GM19035 (cell line): ENCODE results near the gene CD44.
A peak's percentile ranks its signal among the peaks of the same experiment; 100 is the strongest.

Experiments used
- ATAC-seq: cut with Tn5 transposase; IDR thresholded peaks from one replicate; pipeline ENCODE4 v1.9.1; 2021; ENCODE audit not compliant: unreplicated experiment

Gene CD44

DNA sequence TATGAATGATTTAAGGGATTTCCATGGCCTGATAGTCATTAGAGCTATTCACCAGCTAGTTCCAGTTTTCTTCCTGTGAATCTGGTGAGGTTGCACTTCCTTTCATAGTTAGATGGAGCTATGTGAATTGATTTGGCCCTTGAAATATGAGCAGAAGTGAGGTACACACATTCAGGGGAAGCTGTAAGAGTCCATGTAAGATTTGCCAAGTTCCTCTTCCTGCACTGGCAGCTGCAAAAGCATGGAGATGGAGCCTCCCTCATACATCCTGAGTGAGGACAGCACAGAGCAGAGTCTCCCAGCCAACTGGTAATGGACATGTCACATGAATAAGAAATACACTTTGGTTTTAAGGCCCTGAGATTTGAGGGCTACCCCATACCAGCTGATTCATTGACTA is 111.7 kb downstream of the CD44 start:
- no peak for ATAC-seq

DNA sequence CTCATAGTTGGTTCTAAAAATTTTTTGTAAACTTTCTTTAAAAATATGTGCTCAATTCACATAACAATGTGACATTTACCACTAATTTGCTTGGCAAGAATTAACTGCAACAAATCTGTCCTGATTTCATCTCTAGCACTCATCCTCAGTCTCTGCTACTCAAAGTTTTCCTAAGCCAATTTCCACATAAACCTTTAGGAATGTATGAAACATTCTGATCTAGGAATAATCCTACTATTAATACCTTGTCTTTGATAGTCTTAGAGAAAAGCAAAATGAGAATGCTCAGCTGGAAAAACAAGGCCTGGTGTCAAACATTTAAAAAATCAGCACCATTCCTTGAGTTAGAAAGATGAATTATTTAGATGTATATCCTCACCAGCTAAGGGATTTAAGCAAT is 114.3 kb downstream of the CD44 start:
- ATAC-seq = no peak

DNA sequence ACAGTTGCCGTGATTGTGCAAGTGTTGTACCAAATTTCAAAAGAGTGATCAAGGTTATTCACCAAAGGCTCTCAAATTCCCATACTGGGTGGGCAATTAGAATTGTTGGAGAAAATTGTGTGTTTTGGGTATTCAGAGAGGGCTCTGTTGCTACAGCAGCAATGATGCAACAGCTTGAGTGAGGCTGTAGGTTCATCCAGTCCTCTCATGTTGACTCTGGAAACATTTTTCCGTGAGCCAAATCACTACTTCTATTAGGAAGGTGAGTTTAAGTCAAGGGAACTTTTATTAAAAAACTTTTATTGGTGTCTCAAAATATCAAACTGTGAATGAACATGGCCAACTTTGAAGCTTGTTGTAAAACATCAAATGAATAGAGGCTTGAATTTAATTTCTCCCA is 116.5 kb downstream of the CD44 start:
- ATAC-seq = no peak

DNA sequence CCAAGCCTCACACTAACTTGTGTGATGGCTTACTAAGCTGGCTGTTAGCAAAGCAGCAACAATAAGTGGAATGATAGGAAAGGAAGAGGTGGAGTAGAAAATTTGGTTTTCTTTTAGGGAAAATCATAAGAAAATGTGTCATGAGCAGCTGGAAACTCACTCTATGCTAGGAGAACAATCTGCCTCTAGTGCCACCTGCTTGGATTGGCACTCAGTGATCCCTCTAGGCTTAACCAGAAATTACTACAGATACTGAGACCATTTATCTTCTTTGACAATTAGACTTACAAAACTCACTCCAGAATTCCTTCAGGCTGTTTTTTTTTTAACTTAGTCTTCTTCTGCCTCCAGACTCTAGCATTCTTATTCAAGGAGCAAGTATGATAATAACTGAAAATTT is 117.3 kb downstream of the CD44 start:
- no peak for ATAC-seq

DNA sequence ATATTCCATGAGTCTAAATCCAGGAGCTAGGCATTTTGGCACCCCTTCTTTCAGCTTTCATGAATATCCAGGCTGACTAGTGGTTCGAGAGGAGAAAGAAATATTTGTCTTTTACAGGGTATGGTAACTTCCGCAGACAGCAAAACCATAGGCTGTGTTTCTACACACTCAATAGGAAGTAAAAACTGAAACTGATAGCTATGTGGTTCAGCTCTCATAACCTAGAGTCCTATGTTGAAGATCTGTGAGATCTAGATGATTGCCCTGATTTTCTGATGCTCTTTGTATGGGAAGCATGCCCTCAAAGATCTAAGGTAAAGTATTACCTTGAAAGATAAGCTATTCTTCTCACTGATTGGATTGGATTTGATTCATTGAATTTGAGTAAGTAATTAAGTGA is 118.3 kb downstream of the CD44 start:
- peak; percentile 99 for ATAC-seq

DNA sequence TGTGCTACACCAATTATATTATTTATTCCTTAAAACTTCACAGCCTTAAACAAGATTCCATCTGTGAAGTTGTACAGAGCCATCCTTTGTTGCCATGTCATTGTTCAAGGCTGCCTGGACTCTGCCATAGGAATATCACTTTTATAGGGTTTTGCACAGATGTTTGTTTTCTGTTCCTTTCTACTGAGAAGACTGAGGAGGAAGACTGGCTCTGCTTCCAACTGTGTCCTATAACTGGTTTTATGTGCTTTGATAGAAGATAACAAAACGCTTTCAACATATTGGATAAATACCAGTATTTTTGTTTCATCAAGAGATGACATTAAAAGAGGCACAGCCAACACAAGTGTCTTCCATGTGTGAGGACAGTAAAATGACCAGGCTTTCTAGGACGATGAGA is 120.6 kb downstream of the CD44 start:
- no peak for ATAC-seq

DNA sequence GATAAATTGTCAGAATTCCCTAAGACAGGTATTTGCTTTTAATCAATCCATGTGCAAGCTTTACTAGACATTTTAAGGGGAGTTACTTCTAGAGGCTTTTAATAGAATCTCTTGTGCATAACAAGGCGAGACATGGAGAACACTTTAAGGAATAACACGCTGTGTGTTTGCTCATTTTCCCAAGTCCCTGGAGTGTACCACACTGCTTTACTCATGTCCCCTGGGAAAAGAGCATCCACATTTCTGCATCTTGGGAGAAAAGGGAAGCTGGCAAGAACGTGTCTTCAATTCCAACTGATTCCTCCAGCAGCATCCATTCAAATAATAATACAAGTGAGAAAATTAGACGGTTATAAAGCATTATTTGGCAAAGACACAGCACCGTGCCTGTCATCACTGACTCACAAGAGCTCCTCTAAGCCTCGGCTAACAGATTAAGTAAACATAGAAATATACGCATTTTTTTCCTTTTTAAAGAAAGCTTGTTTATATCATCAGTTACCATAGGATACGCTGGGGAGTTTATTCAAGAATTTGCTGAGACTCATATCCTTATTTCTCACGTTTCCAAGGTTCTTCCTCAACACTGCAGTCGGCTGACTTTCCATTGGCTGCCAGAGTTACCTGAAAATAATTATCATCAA is 121.5 kb downstream of the CD44 start:
- ATAC-seq = no peak

DNA sequence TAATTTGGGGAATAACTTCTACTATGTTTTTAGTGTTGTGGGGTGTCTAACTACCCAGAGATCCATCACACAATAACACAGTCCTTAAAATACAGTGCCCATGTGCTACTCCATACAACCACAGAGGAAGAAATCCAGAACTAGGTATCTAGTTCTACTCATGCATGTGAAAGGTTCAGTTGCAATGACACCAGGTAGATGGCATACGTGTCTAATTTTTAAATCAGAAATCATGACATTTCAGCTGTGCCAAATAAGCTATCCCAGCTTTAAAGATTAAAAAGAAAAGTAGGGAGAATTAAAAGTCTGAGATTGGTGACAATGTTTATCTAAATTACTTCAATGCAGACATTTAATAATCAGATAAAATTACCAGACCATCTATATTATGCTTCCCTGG is 122.2 kb downstream of the CD44 start:
- ATAC-seq = no peak

DNA sequence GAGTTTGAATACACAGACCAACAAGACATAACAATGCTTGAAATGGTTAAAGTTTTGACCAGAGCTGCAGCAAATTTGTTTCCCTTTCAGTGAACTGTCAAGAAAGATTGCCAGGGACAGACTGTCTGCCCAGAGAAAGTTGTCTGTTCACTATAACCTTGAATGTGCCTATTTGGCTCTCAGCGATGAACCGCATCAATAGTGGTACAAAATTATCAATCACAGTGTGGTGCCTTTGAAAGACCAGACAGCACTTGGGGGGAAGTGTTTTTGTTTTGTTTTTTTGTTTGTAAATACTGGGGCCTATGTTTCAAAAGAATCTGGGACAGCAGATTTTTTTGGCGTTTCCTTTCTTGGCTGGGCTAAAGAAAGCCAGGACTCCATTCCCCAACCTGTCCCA is 123.1 kb downstream of the CD44 start:
- no peak for ATAC-seq

DNA sequence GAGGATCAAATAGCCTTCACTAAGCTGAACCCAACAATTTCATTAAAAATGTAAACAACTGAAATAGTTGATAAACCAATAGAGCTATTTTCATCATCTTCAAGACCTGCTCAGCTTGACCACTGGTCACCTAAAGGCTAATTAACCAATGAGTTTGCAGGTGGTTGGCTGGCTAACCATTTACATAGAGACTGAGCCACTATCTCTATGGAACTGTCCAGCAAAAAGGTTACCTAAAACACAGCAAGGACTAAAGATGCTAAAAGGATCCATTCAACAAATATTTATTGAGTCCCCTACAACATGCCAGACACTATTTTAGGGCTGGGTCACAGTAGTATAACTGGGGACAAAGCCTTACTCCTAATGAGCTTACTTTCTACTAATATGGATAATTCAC is 123.8 kb downstream of the CD44 start:
- no peak for ATAC-seq

DNA sequence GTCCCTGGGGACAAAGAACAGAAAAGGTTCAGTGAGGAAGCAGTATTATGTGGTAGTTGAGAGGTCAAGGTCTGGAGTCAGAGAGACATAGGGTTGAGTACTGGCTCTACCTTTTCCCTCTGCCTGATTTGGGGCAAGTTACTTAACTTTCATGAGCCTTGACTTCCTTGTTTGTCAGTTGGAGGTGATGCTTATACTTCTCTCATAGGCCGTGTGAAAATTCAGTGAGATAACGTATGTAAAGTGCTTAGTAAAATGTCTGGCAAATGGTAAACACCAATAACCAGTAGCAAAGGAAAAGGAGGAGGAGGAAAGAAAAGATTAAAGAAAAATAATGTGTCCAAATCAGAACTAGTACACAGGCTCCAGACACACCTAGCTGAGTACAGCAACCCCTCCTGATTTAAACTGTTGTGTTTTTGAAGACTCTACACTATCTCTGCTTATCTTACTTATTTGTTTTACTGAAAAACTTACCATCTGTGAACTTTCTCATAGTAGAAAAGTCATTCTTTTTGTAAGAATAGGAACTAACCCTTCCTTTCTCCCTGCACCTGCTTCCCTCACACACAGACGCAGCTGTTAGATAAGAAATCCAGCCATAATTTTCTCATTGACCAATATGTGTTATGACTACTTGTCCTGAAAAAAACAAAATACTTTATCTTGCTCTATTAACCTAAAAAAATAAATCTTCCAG is 126.9 kb downstream of the CD44 start:
- no peak for ATAC-seq

DNA sequence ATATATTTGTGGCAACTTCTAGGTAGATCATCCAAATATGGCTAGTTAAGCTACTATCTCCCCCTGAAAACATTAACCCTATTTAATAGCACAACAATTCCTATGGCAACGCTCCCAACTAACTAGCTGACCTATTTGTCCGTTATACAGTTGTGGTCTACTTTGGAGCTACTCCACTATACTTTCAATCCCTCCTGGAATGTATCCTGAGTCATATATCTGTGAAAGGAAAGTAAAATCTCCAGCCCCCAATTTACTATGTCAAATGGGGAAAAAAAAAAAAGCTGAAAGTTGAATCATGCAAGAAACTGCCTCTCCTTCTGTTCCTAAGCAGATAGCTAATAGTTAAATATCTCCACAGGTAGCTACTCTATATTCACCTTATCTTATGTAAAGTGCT is 128.5 kb downstream of the CD44 start:
- ATAC-seq = no peak

DNA sequence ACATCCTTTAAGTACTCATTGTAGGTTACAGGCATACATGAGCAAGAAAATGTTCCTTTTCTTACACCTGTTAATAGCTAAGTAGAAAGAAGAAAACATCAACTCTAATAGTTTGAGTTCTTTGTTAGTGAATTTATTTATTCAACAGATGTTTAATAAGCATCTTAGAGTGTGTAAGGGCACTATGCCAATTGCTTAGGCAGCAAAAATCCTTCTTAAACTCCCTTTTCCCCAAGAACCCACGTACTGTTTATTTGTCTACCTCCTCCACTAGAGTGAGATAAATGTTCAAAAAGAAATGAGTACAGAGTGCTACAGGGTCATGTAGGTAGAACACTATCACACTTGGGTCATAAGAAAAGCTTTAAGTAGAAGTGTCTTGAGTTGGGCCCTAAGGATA is 131.4 kb downstream of the CD44 start:
- ATAC-seq = no peak

DNA sequence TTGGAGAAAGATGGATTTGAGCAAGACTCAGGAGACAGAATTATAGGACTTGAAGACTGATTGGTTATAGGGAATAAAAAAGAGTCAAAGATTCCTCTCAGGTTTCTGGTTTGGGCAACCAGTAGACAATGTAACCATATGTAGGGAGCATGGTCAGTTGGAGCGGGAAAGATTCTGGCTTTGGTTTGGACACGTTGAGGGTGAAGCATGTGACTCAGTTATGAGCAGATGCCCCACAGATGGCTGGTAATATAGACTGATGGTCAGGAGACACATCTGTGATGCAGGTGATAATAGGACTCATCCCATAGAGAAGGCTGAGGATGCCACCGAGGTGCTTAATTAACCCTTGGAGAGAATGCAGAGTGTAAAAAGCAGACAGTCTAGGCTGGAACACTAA is 132.1 kb downstream of the CD44 start:
- ATAC-seq = no peak

DNA sequence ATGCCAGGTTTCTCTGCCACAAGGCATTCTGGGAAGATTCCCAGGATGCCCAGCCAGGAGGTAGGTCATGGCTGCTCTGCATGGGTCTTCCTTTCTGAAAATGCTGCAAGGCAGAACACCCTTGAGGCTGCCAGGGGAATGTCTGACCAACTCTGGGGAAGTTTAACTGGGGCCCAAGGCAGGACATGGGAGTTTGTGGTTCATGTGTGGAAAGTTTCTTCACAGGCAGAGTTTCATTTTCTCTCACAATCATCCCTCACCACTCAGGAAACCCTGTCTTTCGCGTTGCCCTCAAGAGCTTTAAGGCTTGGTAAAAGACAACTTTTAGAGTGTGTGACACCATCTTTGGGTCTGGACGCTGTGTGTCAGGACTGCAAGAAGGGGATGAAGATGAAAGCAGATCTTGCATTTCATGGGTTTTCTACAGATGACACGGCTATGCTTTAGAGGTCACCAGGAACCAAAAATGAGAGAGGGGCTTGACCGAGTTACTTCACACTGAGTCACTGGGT is 133.5 kb downstream of the CD44 start:
- peak; percentile 91 for ATAC-seq

DNA sequence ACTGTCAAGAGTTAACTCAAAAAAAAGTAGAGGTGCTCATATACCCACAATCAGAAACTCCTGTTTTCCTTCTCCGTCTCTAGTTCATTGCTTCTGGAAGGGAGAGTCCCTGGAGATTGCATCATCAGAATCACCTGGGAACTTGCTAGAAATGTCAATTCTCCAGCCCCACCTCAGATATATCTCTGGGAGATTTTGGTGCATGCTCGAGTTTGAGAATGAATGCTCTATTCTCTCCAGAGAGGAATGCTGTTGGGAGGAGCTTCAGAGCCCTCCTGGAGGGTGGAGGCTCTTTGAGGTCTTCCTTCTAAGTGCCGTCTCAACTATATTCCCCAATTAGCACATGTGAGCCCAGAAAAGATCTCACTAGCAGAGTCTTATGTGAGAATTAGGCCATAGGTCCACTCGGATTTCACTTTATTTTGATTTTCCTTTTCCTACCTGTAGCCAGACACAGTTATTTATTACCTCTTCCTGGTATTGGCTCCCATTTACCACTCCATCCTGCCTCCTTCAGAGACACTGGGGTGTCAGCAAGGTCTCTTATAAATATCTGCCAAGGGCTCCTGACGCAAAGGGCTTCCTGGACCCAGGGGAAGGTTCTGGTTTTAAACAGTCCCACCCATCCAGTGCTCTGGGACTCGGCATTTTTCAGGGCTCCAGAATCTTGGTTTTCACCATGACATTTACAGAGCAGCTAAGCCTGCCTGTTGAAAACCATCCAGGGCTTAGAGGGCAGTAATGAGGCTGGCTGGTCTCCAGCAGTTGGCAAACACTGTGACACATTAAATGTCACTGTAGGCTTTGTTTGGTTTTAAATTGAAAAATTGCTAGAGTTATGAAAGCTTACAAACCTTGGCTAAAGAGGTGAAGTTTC is 136.2 kb downstream of the CD44 start:
- no peak for ATAC-seq

DNA sequence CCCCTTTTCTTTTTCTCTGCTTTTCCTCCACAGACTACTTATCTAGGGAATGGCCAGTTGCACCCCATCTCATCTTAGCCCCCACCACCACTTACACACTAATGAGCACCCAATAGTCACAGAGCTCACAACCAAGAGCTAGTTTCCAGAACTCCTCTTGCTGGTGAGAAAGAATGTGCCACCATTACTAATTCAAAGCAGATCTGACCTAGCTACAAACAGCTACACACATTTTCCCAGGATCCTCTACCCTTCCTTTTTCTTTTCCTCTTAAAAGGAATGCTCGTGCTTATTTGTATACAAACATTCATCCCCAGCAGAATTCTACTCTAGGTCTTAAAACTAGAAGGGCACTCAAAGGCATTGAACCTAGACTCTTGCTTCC is 136.8 kb downstream of the CD44 start:
- ATAC-seq = no peak

DNA sequence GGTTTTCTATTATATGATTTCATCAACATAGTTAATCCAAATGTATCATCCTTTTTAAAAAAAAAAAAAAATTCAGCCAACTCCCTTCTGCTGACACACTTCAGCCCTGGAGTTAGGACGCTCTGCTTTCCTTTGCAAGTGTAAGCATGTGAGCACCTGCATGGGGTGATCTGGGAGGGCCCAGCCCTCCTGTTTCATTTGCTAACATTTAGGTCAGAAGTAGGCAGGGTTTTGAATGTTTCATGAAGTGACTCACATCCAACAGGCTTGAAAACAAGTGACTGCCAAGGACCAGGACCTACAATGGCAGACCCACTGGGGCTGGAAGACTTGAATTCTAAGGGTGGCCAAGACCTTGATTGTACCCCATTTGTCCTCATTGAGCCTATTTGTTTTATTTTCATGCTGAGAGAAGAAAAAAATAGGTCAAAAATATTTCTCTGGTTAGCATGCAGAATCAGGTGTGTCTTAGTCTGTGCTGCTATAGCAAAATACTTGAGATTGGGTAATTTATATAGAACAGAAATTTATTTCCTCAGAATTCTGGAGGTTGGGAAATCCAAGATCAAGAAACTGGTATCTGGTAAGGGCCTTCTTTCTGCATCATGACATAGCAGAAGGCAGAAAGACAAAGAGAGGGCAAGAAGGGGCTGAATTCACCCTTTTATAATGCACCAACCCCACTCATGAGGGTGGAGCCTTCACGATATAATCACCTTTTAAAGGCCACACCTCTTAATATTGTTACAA is 137.6 kb downstream of the CD44 start:
- ATAC-seq = no peak

DNA sequence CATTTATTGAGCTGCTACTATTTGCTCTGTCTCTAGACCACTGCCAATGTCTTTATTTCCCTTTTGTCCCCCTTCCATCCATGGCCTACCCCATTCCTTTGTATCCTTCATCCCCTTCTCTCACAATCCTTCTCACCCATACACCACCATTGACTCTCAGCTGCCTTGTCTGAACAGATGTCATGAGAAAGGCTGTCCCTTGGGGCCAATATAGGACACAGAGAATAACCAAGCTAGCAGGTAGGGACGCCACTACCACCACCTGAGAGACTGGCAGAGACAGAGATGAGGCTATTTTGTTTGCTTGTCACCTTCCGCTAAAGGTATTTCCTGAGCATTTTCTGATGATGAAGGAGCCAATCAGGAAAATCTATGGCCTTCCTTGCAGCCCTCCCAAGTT is 138.9 kb downstream of the CD44 start:
- ATAC-seq = no peak

DNA sequence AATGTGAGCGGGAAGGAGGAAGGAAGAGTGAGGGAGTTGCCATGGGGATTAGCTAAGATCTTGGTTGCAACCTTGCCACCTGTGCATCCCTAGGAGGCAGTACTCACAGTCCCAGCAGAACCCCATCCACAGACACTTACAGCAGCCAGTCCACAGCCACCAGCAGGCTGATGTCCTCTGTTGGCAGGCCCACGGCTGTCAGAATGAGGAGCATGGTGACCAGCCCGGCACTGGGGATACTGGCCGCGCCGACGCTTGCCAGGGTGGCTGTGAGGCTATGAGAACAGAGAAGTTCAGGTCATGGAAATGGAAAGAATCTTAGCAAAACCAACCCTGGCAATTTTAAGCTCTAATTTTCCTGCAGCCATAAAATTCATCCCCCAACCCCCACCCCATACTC is 141.8 kb downstream of the CD44 start:
- ATAC-seq = no peak

DNA sequence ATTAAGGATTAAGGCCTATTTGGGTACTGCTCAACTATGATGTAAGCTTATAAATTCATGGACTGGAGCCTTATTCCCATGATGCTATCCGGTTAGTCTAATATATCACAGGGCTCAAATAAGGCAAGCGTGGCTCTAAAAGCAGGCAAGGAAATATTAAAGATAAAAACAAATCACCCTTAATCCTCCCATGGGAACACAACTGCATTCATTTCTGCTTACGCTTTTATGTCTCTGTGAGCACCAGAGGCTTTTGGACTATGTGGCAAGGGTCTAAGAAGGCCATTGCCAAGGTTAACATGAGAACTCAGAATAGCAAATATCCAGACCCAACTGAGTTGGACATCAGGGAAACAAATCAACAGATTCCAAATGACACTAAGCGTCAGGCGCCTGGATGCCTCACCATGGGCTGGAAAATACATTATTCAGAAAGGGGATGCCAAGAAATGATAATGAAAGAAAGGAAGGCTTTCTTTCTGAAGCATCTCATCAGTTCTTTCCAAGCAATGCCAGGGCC is 142.3 kb downstream of the CD44 start:
- ATAC-seq = no peak
